ENCODE data around the gene TMEM135.
"Not testable (repeated sequence)": the region's sequence is repeated elsewhere in the genome, so short reads cannot be mapped to it uniquely, and the experiment has no call there.

- TF ChIP-seq CTCF, POLR2A (IDR thresholded peaks at IDR 0.05): not testable (repeated sequence)
Measured at GRCh38 chr11:87107379-87107778, 69.6 kb downstream of the TMEM135 start.

All from thyroid gland (tissue), 4 donors.